MM.1S (cell line): ENCODE data around the gene ZNF146.
A peak's percentile ranks its signal among the peaks of the same experiment; 100 is the strongest.

Experiments
- DNase-seq: peaks from one replicate; pipeline ENCODE4 v3.0.0-alpha.2; 2015
- H2AFZ ChIP-seq: fragments of 300-600 bp; sonication (generic); 2 replicates; pipeline ENCODE4 v1.6.0; 2016; ENCODE audit warnings: antibody characterized with exemption, low read length
- H3F3A ChIP-seq: fragments of 300-600 bp; sonication (generic); 2 replicates; pipeline ENCODE4 v1.6.1; 2016; ENCODE audit warnings: mild to moderate bottlenecking, antibody characterized with exemption, low read length, moderate library complexity, mixed read lengths; ENCODE audit not compliant: insufficient read depth
- H3K27ac ChIP-seq: fragments of 300-600 bp; sonication (generic); 2 replicates; pipeline ENCODE4 v1.5.1; 2016; ENCODE audit warnings: mild to moderate bottlenecking, low read length
- H3K27me3 ChIP-seq: fragments of 300-600 bp; sonication (generic); replicated peaks from 2 replicates; pipeline ENCODE4 v1.6.0; 2016; ENCODE audit warnings: low read length; ENCODE audit not compliant: insufficient read depth
- H3K36me3 ChIP-seq: fragments of 300-600 bp; sonication (generic); replicated peaks from 2 replicates; pipeline ENCODE4 v1.6.1; 2016; ENCODE audit warnings: mild to moderate bottlenecking, low read length, mixed read lengths; ENCODE audit not compliant: insufficient read depth
- H3K4me1 ChIP-seq: fragments of 300-600 bp; sonication (generic); 2 replicates; pipeline ENCODE4 v1.6.1; 2016; ENCODE audit warnings: low read length, mixed read lengths
- H3K4me2 ChIP-seq: fragments of 300-600 bp; sonication (generic); 2 replicates; pipeline ENCODE4 v1.6.0; 2016; ENCODE audit warnings: low read depth, low read length
- H3K4me3 ChIP-seq: fragments of 300-600 bp; sonication (generic); 2 replicates; pipeline ENCODE4 v1.5.1; 2016; ENCODE audit warnings: low read length, mixed read lengths
- H3K79me2 ChIP-seq: fragments of 300-600 bp; sonication (generic); 2 replicates; pipeline ENCODE4 v1.6.1; 2016; ENCODE audit warnings: mixed run types, low read length, mixed read lengths
- H3K9ac ChIP-seq: fragments of 300-600 bp; sonication (generic); 2 replicates; pipeline ENCODE4 v1.6.1; 2016; ENCODE audit warnings: low read length, mixed read lengths
- H3K9me2 ChIP-seq: fragments of 300-600 bp; sonication (generic); replicated peaks from 2 replicates; pipeline ENCODE4 v1.6.1; 2016; ENCODE audit warnings: mild to moderate bottlenecking, low read length, mixed read lengths; ENCODE audit not compliant: insufficient read depth
- H3K9me3 ChIP-seq: fragments of 300-600 bp; sonication (generic); replicated peaks from 2 replicates; pipeline ENCODE4 v1.6.1; 2016; ENCODE audit warnings: mild to moderate bottlenecking, low read length, mixed read lengths; ENCODE audit not compliant: insufficient read depth
- H4K20me1 ChIP-seq: fragments of 300-600 bp; sonication (generic); 2 replicates; pipeline ENCODE4 v1.6.1; 2016; ENCODE audit warnings: mild to moderate bottlenecking, low read length, moderate library complexity, mixed read lengths; ENCODE audit not compliant: insufficient read depth
- EZH2 ChIP-seq: fragments of 300-600 bp; sonication (generic); optimal IDR thresholded peaks from 2 replicates; pipeline ENCODE3; 2017; ENCODE audit warnings: low read depth, mild to moderate bottlenecking, antibody characterized with exemption, low read length, mixed read lengths
- EZH2phosphoT487 ChIP-seq: fragments of 300-600 bp; sonication (generic); IDR thresholded peaks from 2 replicates; pipeline ENCODE4 v1.6.1; 2018; ENCODE audit warnings: antibody characterized with exemption, low read length
- TF ChIP-seq, protein P1 (sequence below): fragments of 300-600 bp; sonication (generic); IDR thresholded peaks from 2 replicates; pipeline ENCODE4 v1.5.1; 2016; ENCODE audit warnings: antibody characterized with exemption, low read length, mixed read lengths

The ZNF146 gene

GRCh38 chr19:36215276-36216123 lies 594 bp downstream of the ZNF146 start:
- Histone ChIP-seq H3K9me2 (no peaks in the 10 kb centered on the region), H3K9me3 (no peaks in the 10 kb centered on the region), H2AFZ (peak overlapping the region; percentile 99), H3K36me3 (peaks cover 6% of the 10 kb centered on the region), H3K79me2 (peaks cover 53% of the 10 kb centered on the region), H3K9ac (peak overlapping the region; percentile 86), H4K20me1 (no peaks in the 10 kb centered on the region), H3K27me3 (no peaks in the 10 kb centered on the region), H3K4me2 (peak overlapping the region; percentile 72), H3K27ac (peak overlapping the region; percentile 63; the same call in 1 of the 2 replicates), H3K4me3 (peak overlapping the region; percentile 79), H3K4me1 (peaks cover 4% of the 10 kb centered on the region; the same call in 1 of the 2 replicates), H3F3A (no peaks in the 10 kb centered on the region)
- TF ChIP-seq, protein P1, sequence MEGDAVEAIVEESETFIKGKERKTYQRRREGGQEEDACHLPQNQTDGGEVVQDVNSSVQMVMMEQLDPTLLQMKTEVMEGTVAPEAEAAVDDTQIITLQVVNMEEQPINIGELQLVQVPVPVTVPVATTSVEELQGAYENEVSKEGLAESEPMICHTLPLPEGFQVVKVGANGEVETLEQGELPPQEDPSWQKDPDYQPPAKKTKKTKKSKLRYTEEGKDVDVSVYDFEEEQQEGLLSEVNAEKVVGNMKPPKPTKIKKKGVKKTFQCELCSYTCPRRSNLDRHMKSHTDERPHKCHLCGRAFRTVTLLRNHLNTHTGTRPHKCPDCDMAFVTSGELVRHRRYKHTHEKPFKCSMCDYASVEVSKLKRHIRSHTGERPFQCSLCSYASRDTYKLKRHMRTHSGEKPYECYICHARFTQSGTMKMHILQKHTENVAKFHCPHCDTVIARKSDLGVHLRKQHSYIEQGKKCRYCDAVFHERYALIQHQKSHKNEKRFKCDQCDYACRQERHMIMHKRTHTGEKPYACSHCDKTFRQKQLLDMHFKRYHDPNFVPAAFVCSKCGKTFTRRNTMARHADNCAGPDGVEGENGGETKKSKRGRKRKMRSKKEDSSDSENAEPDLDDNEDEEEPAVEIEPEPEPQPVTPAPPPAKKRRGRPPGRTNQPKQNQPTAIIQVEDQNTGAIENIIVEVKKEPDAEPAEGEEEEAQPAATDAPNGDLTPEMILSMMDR = no peak
- no peak for TF ChIP-seq EZH2phosphoT487
- no peak for TF ChIP-seq EZH2
- DNase-seq = no peak

DNA sequence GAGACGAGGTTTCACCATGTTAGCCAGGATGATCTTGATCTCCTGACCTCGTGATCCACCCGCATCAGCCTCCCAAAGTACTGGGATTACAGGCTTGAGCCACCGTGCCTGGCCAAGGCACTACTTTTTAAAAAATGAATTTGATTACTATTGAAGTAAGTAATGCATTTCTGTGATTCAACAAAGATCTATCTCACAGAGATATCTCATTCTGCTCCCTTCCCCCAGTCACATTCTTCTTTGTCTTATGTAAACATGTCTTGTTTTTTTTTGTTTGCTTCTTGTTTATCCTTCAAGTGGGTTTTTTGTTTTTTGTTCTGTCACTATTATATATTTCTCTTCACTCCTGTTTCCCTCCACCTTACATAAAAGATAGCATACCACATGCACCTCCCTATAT lies 6.6 kb downstream of the ZNF146 start:
- Histone ChIP-seq H3K4me3 (no peak overlapping the region), H3K36me3 (peaks cover 27% of the 10 kb centered on the region), H3K9me2 (no peaks in the 10 kb centered on the region), H2AFZ (no peak overlapping the region), H3K9ac (no peak overlapping the region), H3K79me2 (peaks cover 82% of the 10 kb centered on the region), H4K20me1 (no peaks in the 10 kb centered on the region), H3K4me2 (no peak overlapping the region), H3K27me3 (no peaks in the 10 kb centered on the region), H3K4me1 (0 out of 2 replicates have a peak, but pooled peaks cover 3% of the 10 kb centered on the region), H3K27ac (no peak overlapping the region), H3K9me3 (no peaks in the 10 kb centered on the region), H3F3A (no peaks in the 10 kb centered on the region)
- TF ChIP-seq, protein P1 = no peak
- TF ChIP-seq EZH2 = no peak
- TF ChIP-seq EZH2phosphoT487 = no peak
- DNase-seq = no peak

DNA sequence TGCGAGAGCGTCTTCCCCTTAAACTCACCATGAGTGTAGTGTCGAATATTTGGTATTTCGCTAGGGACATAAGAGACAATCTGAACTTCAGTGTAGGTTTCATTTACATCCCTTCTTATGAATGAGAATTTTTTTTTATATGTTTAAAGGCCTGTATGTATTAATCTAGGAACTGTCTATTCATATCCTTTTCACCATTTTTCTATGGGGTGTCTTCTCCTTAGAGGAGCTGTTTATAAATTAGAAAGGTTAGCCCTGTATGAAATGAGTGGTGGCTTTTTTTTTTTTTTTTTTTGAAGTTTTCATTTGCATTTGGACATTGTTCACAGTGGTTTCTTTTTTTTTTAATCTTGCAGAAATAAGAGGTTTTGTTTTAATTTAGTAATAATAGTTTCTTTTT lies 7.6 kb downstream of the ZNF146 start:
- Histone ChIP-seq H3K9me2 (no peaks in the 10 kb centered on the region), H3K9me3 (no peaks in the 10 kb centered on the region), H3K36me3 (peaks cover 33% of the 10 kb centered on the region), H3K27ac (no peak overlapping the region), H3F3A (no peaks in the 10 kb centered on the region), H2AFZ (no peak overlapping the region), H3K4me2 (no peak overlapping the region), H3K9ac (no peak overlapping the region), H3K79me2 (peaks cover 78% of the 10 kb centered on the region), H4K20me1 (no peaks in the 10 kb centered on the region), H3K27me3 (no peaks in the 10 kb centered on the region), H3K4me1 (0 out of 2 replicates have a peak, but pooled peaks cover 3% of the 10 kb centered on the region), H3K4me3 (no peak overlapping the region)
- no peak for DNase-seq
- TF ChIP-seq EZH2phosphoT487 = no peak
- TF ChIP-seq, protein P1 = no peak
